Activated CD4-positive, alpha-beta memory T cell treated with anti-CD3 and anti-CD28 coated beads for 36 hours (primary cell): Measurements from ENCODE around the gene ICOSLG. TPM values are rescaled to one million over a fixed set of nuclear protein-coding genes. Genes with fewer than 3 reads are reported as not detected.
"Not testable (repeated sequence)": the region's sequence is repeated elsewhere in the genome, so short reads cannot be mapped to it uniquely, and the experiment has no call there.

Experiments
- CTCF ChIA-PET: fragments of 350-600 bp; sonication (Branson Sonifier 250); formaldehyde crosslinking; loops from one replicate; lab custom pipeline; 2021; ENCODE audit warnings: antibody characterized with exemption, inconsistent platforms; lab: Charles Lee
- POLR2A ChIA-PET: fragments of 350-600 bp; sonication (Branson Sonifier 250); formaldehyde crosslinking; loops from one replicate; lab custom pipeline; 2021; ENCODE audit warnings: antibody characterized with exemption; lab: Charles Lee
- DNase-seq: peaks from one replicate; pipeline ENCODE4 v3.0.0-alpha.2; 2020
- H3K27ac Mint-ChIP-seq: one replicate; pipeline ENCODE4 v1.8.0; 2021; ENCODE audit warnings: mixed read lengths
- H3K27me3 Mint-ChIP-seq: one replicate; pipeline ENCODE4 v1.8.0; 2021; ENCODE audit warnings: mixed read lengths
- H3K36me3 Mint-ChIP-seq: one replicate; pipeline ENCODE4 v1.8.0; 2021; ENCODE audit warnings: mixed read lengths
- H3K4me1 Mint-ChIP-seq: one replicate; pipeline ENCODE4 v1.8.0; 2021; ENCODE audit warnings: low read depth, mixed read lengths
- H3K4me3 Mint-ChIP-seq: one replicate; pipeline ENCODE4 v1.8.0; 2021; ENCODE audit warnings: mild to moderate bottlenecking, mixed read lengths
- H3K9me3 Mint-ChIP-seq: one replicate; pipeline ENCODE4 v1.8.0; 2021; ENCODE audit warnings: mixed read lengths
- intact Hi-C: fragments of 100-400 bp; cut with micrococcal nuclease; formaldehyde crosslinking; loops from one replicate; pipeline ENCODE4 v1.15.1; 2023
- total RNA-seq, 2 experiments: library from RNA; stranded (reverse); gene quantifications; one replicate each; pipeline ENCODE4 v1.2.3, GENCODE V29; 2021

ICOSLG gene
- total RNA-seq, 2 experiments from 2014 or later: 2.4 to 2.5 TPM

DNA sequence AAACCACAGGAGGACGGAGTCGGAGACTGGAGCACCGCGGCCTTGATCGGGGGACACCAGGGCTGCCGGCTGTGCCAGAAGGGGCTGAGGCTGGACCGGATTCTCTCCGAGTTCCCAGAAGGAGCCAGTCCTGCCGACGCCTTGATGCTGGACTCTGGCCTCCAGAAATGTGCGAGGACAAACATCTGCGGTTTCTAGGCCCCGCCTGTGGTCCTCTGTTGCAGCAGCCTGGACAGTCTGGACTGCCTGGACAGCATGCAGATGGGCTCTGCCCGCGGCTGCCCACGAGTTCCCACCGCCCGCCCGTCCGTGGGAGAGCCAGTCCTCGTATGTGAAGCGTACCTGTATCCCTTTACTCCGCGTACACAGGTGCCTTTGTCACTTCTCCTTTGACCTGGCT is 34.6 kb downstream of the ICOSLG start:
- DNase-seq, H3K4me3 Mint-ChIP-seq, H3K9me3 Mint-ChIP-seq, intact Hi-C loops, CTCF ChIA-PET, H3K27ac Mint-ChIP-seq, H3K4me1 Mint-ChIP-seq, POLR2A ChIA-PET, H3K27me3 Mint-ChIP-seq, H3K36me3 Mint-ChIP-seq: not testable (repeated sequence)

- H3K9me3 Mint-ChIP-seq, H3K4me1 Mint-ChIP-seq, POLR2A ChIA-PET, H3K4me3 Mint-ChIP-seq, CTCF ChIA-PET, H3K27ac Mint-ChIP-seq, DNase-seq, intact Hi-C loops, H3K36me3 Mint-ChIP-seq, H3K27me3 Mint-ChIP-seq: not testable (repeated sequence)
Observed at GRCh38 chr21:44202590-44203299, 38.0 kb downstream of the ICOSLG start.

- H3K27me3 Mint-ChIP-seq, H3K4me1 Mint-ChIP-seq, H3K9me3 Mint-ChIP-seq, H3K36me3 Mint-ChIP-seq, H3K27ac Mint-ChIP-seq, H3K4me3 Mint-ChIP-seq, CTCF ChIA-PET, intact Hi-C loops, DNase-seq, POLR2A ChIA-PET: not testable (repeated sequence)
Observed at GRCh38 chr21:44199997-44200396, 40.7 kb downstream of the ICOSLG start.

- CTCF ChIA-PET: no interaction called here
- intact Hi-C loops: no loop called here
- Mint-ChIP-seq H3K4me3 (no peak overlapping the region), H3K4me1 (peaks cover 5% of the 10 kb centered on the region), H3K27me3 (no peaks in the 10 kb centered on the region), H3K27ac (no peak overlapping the region), H3K9me3 (no peaks in the 10 kb centered on the region), H3K36me3 (no peaks in the 10 kb centered on the region)
- POLR2A ChIA-PET: no interaction called here
- DNase-seq: no peak
Observed at GRCh38 chr21:44199448-44199847, 41.3 kb downstream of the ICOSLG start.

GRCh38 chr21:44197156-44197516 is 43.6 kb downstream of the ICOSLG start:
- H3K27me3 Mint-ChIP-seq, intact Hi-C loops: not testable (repeated sequence)

DNA sequence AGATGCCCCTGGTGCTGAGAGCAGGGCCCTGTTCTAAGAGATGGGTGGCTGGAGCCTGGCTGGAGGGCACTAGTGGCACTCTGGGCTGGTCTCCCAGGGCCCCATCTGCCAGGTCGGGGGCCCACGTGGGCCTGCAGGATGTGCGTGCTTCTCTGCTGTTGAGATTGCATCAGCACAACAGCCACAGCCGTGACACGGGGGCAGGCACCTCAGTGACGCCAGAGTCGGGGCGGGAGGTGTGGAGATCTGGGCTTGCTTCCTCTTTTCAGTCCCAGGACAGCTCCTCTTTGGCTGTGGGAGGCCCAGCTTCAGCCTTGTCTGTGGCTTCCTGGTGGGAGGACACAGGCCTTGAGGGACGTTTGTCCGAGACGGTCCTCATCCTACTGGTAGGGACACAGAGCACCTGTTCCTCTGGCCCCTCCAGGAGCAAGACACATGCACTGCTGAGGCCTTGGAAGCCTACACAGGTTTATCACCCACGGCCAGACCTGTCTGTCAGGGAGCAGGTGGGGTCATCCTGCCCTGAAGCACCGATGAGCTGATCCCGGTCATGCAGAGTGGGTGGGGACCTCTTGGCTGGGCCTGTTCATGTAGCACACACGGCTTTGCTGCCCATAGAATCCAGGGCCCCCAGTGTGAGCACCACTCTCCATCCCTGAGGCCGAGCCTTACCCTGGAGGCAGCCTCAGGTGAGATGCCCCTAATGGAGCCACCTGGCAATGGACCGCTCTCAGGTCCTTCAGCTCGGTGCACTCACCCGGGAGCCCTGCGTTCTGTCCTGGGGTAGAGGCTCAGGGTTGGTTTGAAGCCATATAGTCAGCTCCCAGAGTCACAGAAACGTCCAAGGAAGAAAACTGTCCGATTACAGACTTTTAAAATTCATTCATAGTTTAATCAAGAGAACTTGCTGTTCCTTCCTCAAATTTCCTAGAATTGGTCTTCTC is 44.3 kb downstream of the ICOSLG start:
- intact Hi-C loops, H3K27me3 Mint-ChIP-seq, POLR2A ChIA-PET, CTCF ChIA-PET, H3K9me3 Mint-ChIP-seq, H3K36me3 Mint-ChIP-seq, H3K4me3 Mint-ChIP-seq, H3K4me1 Mint-ChIP-seq: not testable (repeated sequence)
- DNase-seq: peak; percentile 93
- H3K27ac Mint-ChIP-seq: peak overlapping the region; percentile 18

More at GRCh38 chr21:44197156-44197516, 43.6 kb downstream of the ICOSLG start:
- H3K9me3 Mint-ChIP-seq, DNase-seq, H3K36me3 Mint-ChIP-seq, H3K4me3 Mint-ChIP-seq, CTCF ChIA-PET, H3K4me1 Mint-ChIP-seq, H3K27ac Mint-ChIP-seq, POLR2A ChIA-PET: not testable (repeated sequence)

DNA sequence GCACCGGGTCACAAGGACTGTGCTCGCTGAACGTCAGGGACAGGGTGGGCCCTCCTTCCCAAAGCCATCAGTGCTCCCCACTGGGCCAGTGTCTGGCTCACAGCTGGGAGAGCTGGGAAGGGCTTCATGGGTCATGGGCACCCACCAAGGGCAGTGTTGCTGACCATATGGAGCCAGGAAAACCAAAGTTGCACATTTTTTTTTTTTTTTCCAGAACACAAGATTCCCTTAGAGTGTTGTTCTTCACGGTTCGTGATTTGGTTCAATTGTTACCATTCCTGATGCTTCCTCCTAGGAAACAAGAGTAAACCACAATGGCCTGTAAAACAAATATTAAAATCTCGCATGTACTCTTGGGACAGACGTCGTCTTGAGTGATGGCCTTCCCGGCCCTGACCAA is 45.9 kb downstream of the ICOSLG start:
- CTCF ChIA-PET, H3K4me1 Mint-ChIP-seq, H3K27ac Mint-ChIP-seq, H3K27me3 Mint-ChIP-seq, H3K36me3 Mint-ChIP-seq, DNase-seq, intact Hi-C loops, POLR2A ChIA-PET, H3K4me3 Mint-ChIP-seq, H3K9me3 Mint-ChIP-seq: not testable (repeated sequence)

DNA sequence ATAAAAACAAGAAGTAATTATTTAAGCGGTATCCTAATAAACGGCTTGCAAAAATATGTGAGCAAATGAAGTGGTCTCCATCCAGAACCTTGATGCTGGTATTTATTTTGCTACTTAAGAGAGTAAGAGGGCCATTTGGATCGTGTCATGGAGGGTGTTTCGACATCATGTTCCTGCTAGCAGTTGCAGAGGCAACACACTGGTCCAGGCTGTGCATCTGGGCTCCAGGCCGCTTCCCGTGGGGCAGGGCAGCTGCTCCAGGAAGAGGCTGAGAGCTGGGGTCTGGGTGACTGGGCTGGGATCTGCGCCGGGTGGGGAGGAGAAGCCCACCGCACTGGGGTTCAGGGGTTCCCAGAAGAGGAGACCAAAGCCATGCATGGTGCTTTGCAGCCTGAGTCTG is 46.3 kb downstream of the ICOSLG start:
- H3K4me1 Mint-ChIP-seq, DNase-seq, intact Hi-C loops, CTCF ChIA-PET, POLR2A ChIA-PET, H3K27ac Mint-ChIP-seq, H3K4me3 Mint-ChIP-seq, H3K9me3 Mint-ChIP-seq, H3K36me3 Mint-ChIP-seq, H3K27me3 Mint-ChIP-seq: not testable (repeated sequence)

DNA sequence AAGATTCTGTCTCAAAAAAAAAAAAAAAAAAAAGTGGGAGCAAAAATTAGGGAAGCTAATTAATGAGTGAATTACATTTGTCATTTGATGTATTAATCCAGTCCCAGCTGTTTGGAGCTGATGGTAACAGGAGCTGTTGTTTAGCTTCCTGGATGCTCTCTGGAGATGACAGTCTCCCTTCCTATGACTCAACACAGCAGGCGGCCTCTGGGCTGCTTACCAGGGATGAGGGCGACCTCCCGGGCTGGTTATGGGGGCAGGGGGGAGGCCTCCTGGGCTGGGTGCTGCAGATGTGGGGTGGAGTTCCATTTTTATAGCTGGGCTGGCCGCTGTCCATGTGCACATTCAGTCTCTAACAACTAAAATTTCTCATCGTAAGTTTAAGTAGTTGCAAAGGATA is 47.6 kb downstream of the ICOSLG start:
- H3K4me1 Mint-ChIP-seq, POLR2A ChIA-PET, intact Hi-C loops: not testable (repeated sequence)

DNA sequence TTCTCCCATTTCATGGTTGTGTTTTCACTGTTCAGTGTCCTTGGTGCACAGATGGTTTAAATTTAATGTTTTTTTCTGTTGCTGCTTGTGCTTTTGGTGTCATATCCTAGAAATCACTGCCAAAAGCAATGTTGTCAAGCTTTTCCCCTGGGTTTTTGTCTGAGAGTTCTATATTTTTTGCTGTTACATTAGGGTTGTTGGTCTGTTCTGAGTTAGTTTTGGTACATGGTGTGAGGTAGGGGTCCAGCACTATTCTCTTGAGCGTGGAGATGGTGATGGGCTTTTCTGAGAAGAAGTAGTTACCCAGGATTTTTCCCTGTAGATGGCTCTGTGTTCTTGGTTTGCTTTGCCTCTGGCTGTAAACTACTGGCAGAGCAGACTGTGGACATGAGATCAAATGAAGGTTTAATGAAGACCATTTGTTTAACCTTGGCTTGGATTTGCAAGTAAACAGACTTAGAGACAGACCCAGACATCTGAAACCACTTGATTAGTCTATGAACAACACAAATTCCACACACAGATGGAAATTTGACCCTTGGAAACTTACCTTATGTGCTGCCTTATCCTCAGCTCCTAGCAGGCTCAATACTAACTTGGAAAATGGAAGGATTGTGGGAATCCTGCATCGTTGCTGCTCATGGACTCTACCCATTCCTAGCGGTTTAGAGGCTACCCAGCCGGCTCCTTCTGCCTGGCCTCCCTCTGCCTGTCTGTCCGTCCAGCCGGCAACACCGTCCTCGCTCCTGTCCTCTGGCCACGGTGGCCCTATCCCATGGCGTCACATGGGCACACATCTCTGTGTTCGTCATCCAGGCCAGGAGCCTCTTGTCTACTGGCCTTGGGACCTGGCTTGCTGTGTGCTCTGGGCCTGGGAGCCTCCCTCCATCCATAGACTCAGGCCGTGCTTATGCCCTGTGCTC is 50.1 kb downstream of the ICOSLG start:
- H3K36me3 Mint-ChIP-seq, DNase-seq, H3K4me1 Mint-ChIP-seq, H3K27ac Mint-ChIP-seq, H3K4me3 Mint-ChIP-seq, H3K27me3 Mint-ChIP-seq, intact Hi-C loops, POLR2A ChIA-PET, H3K9me3 Mint-ChIP-seq, CTCF ChIA-PET: not testable (repeated sequence)

More for the DNA sequence above, 47.6 kb downstream of the ICOSLG start:
- H3K4me3 Mint-ChIP-seq, DNase-seq, CTCF ChIA-PET, H3K27me3 Mint-ChIP-seq, H3K36me3 Mint-ChIP-seq, H3K27ac Mint-ChIP-seq, H3K9me3 Mint-ChIP-seq: not testable (repeated sequence)

DNA sequence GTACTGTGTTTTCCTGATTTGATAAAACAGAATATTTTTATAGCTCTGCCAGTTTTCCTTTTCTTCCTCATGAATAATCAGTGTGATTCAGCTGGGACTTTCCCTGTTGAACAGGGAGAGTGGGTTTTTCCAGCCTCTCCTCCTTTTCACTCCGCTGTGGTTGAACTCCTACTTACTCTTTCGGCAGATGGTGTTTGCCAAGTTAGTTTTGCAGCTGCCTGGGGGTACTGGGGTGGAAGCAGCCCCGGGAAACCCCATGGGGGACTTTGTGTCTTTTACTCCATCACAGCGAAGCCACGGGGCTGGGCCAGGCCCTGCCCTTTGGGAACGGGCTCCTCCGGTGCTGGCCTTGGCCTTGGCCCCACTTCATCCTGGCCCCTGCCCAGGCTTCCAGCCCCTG is 55.9 kb downstream of the ICOSLG start:
- H3K27ac Mint-ChIP-seq, H3K36me3 Mint-ChIP-seq, H3K4me1 Mint-ChIP-seq, DNase-seq, CTCF ChIA-PET, H3K4me3 Mint-ChIP-seq, POLR2A ChIA-PET, H3K27me3 Mint-ChIP-seq, intact Hi-C loops, H3K9me3 Mint-ChIP-seq: not testable (repeated sequence)

- H3K36me3 Mint-ChIP-seq, H3K9me3 Mint-ChIP-seq, DNase-seq, H3K4me1 Mint-ChIP-seq, H3K4me3 Mint-ChIP-seq, POLR2A ChIA-PET, intact Hi-C loops, CTCF ChIA-PET, H3K27ac Mint-ChIP-seq, H3K27me3 Mint-ChIP-seq: not testable (repeated sequence)
Observed at GRCh38 chr21:44182202-44182601, 58.5 kb downstream of the ICOSLG start.
